Ovary (tissue), 3 donors: ENCODE data around the gene DCTPP1.

Experiments
- CTCF ChIP-seq, 3 donors: fragments of 450-650 bp in 2 of 3; fragments of 200-600 bp in 1 of 3; IDR thresholded peaks; one replicate each; pipeline versions ENCODE4 v1.5.1 to v1.8.0; 2016 to 2022; ENCODE audit warnings: antibody characterized with exemption in 3 of 3, mild to moderate bottlenecking in 1 of 3
- POLR2A ChIP-seq: fragments of 450-650 bp; IDR thresholded peaks from one replicate; pipeline ENCODE4 v1.6.1; 2017; ENCODE audit warnings: antibody characterized with exemption, mild to moderate bottlenecking, moderate library complexity
- donor health status: DM: no; HTN: no; CAD: no.

DNA sequence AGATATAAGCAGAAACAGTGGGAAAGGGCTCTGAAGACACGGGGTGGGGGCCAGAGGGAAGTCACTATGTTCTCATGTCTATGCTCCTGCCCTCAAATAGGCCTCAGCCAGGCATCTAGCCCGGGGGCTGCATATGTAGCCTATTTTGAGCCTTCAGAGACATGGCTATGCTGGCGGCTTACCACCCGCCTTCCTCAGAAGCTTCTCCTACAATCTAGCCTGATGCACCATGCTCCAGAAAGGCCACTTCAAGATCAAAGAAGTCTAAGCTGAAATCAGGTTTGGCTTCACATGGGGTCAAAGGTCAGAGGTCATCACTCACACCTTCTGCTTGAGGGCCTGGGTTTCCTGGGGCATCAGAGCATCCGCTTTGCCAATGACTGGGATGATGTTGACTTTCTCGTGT lies 49.0 kb downstream of the DCTPP1 start:
- TF ChIP-seq CTCF (IDR thresholded peaks at IDR 0.05) (no peak), POLR2A (no peak)
